Panc1 (cell line): ENCODE data around the gene BRD1. TPM values are rescaled to one million over a fixed set of nuclear protein-coding genes. Genes with fewer than 3 reads are reported as not detected.

Experiments used
- ATAC-seq: fragments of 200-7000 bp; cut with Tn5 transposase; 2 replicates; pipeline ENCODE4 v1.9.1; 2020; ENCODE audit warnings: mild to moderate bottlenecking, moderate library complexity
- BruUV-seq: library from RNA; stranded (reverse); fragments of 400-500 nt; replicated peaks from 2 replicates; lab custom pipeline; 2021; lab: Mats Ljungman, UMichigan
- CTCF ChIA-PET: fragments of 300-600 bp; sonication (Branson Sonifier 250); formaldehyde crosslinking; loops from one replicate; lab custom pipeline; 2022; ENCODE audit warnings: antibody characterized with exemption; lab: Charles Lee
- POLR2A ChIA-PET: fragments of 300-600 bp; sonication (Branson Sonifier 250); formaldehyde crosslinking; loops from one replicate; lab custom pipeline; 2022; ENCODE audit warnings: antibody characterized with exemption; lab: Charles Lee
- DNase-seq: peaks from one replicate; pipeline ENCODE4 v3.0.0-alpha.2; 2010; ENCODE audit warnings: low read depth, low spot score
- H3K27ac ChIP-seq: 2 replicates; pipeline ENCODE4 v1.5.1; 2011; ENCODE audit warnings: mild to moderate bottlenecking, low read length, inconsistent platforms
- H3K27me3 ChIP-seq: fragments of 200-500 bp; sonication (Bioruptor generic); 2 replicates; pipeline ENCODE4 v1.6.0; 2014; ENCODE audit warnings: low read length, inconsistent platforms; ENCODE audit not compliant: control insufficient read depth, insufficient read depth
- H3K36me3 ChIP-seq: fragments of 200-500 bp; sonication (Bioruptor generic); 2 replicates; pipeline ENCODE4 v1.5.1; 2014; ENCODE audit warnings: inconsistent platforms, mild to moderate bottlenecking, low read length, moderate library complexity; ENCODE audit not compliant: control insufficient read depth, insufficient read depth
- H3K4me1 ChIP-seq: 2 replicates; pipeline ENCODE4 v1.5.1; 2011; ENCODE audit warnings: inconsistent platforms, mild to moderate bottlenecking, low read length, moderate library complexity; ENCODE audit not compliant: control insufficient read depth, insufficient read depth
- H3K4me3 ChIP-seq, 2 experiments: 2 replicates each; pipeline ENCODE4 v1.5.1; 2011 to 2012; ENCODE audit warnings: low read depth in 2 of 2, low read length in 2 of 2, mild to moderate bottlenecking in 2 of 2, inconsistent platforms in 1 of 2, moderate library complexity in 1 of 2
- H3K9me3 ChIP-seq: fragments of 200-500 bp; sonication (Bioruptor generic); 2 replicates; pipeline ENCODE4 v1.5.1; 2014; ENCODE audit warnings: low read depth, mild to moderate bottlenecking, inconsistent platforms, low read length, moderate library complexity; ENCODE audit not compliant: control insufficient read depth, insufficient read depth
- CTCF ChIP-seq: fragments of 450-650 bp; IDR thresholded peaks from 2 replicates; pipeline ENCODE4 v1.5.1; 2017; ENCODE audit warnings: mild to moderate bottlenecking
- POLR2AphosphoS5 ChIP-seq: IDR thresholded peaks from 2 replicates; pipeline ENCODE4 v1.6.1; 2012; ENCODE audit warnings: mild to moderate bottlenecking, low read depth, low read length, moderate library complexity
- REST ChIP-seq, 2 experiments: IDR thresholded peaks; 2 replicates each; pipeline ENCODE4 v1.6.1; 2011 to 2012; ENCODE audit warnings: low read depth in 2 of 2, control low read depth in 1 of 2, low read length in 1 of 2, mild to moderate bottlenecking in 1 of 2, moderate library complexity in 1 of 2; ENCODE audit not compliant: insufficient read depth in 1 of 2
- SIN3A ChIP-seq: IDR thresholded peaks from 2 replicates; pipeline ENCODE4 v1.6.1; 2012; ENCODE audit warnings: low read depth, mild to moderate bottlenecking, low read length, moderate library complexity, borderline replicate concordance; ENCODE audit not compliant: insufficient read depth
- TCF7L2 ChIP-seq: IDR thresholded peaks from 2 replicates; pipeline ENCODE4 v1.6.1; 2011; ENCODE audit warnings: mild to moderate bottlenecking, low read depth, low read length, inconsistent platforms
- in situ Hi-C: cut with HindIII; loops from 2 replicates; pipeline ENCODE4 v1.10.0; 2016; ENCODE audit warnings: low sequenced_read_pairs, low pct_unique_long_range_greater_than_20kb
- intact Hi-C: fragments of 100-400 bp; cut with micrococcal nuclease; formaldehyde crosslinking; loops from one replicate; pipeline ENCODE4 v1.10.0; 2022; ENCODE audit not compliant: unreplicated experiment
- total RNA-seq: library from RNA; stranded (reverse); gene quantifications from one replicate; pipeline ENCODE4 v1.2.1, GENCODE V29; 2021; ENCODE audit not compliant: unreplicated experiment

The BRD1 gene
- total RNA-seq, 1 experiment from 2014 or later = 24.0 TPM

- no peaks in the 10 kb centered on the region for H3K27me3 ChIP-seq
- intact Hi-C loops = no loop called here
- H3K27ac ChIP-seq = 0 out of 2 replicates have a peak overlapping the region, but pooled peaks have one; percentile 7
- H3K4me1 ChIP-seq = peaks cover 6% of the 10 kb centered on the region; the same call in 1 of the 2 replicates
- in situ Hi-C loops = no loop called here
- POLR2A ChIA-PET = no interaction called here
- peak overlapping the region in 1 of 2 experiments; percentile 66; a peak in 2 of 4 replicates for H3K4me3 ChIP-seq
- no peak for DNase-seq
- no peaks in the 10 kb centered on the region for H3K9me3 ChIP-seq
- CTCF ChIA-PET = no interaction called here
- no peak for TF ChIP-seq REST (IDR thresholded peaks at IDR 0.05; ENCODE audit: insufficient read depth in 1 of 2, low read depth in 2 of 2, low read length in 1 of 2)
- TF ChIP-seq TCF7L2 = no peak
- no peak for TF ChIP-seq POLR2AphosphoS5
- TF ChIP-seq SIN3A = no peak
- TF ChIP-seq CTCF = no peak
- ATAC-seq = no peak
- peaks cover 3% of the 10 kb centered on the region; the same call in 1 of the 2 replicates for H3K36me3 ChIP-seq
- BruUV-seq = no TSS peak
Observed at GRCh38 chr22:49824936-49825335, 2.7 kb downstream of the BRD1 start.

- Histone ChIP-seq H3K4me1 (peaks cover 6% of the 10 kb centered on the region; the same call in 1 of the 2 replicates), H3K27ac (no peak overlapping the region), H3K27me3 (no peaks in the 10 kb centered on the region), H3K9me3 (no peaks in the 10 kb centered on the region), H3K4me3 (no peak overlapping the region), H3K36me3 (peaks cover 3% of the 10 kb centered on the region)
- ChIA-PET CTCF (no interaction called here), POLR2A (no interaction called here)
- no TSS peak for BruUV-seq
- DNase-seq (no peak), ATAC-seq (no peak)
- TF ChIP-seq SIN3A (no peak), REST (IDR thresholded peaks at IDR 0.05; ENCODE audit: insufficient read depth in 1 of 2, low read depth in 2 of 2, low read length in 1 of 2) (no peak), TCF7L2 (no peak), CTCF (no peak), POLR2AphosphoS5 (no peak)
- intact Hi-C loops = no loop called here
- in situ Hi-C loops = no loop called here
Observed at GRCh38 chr22:49824185-49824925, 3.3 kb downstream of the BRD1 start.
